ENCODE data around the gene ZNF22.

Gene ZNF22

DNA sequence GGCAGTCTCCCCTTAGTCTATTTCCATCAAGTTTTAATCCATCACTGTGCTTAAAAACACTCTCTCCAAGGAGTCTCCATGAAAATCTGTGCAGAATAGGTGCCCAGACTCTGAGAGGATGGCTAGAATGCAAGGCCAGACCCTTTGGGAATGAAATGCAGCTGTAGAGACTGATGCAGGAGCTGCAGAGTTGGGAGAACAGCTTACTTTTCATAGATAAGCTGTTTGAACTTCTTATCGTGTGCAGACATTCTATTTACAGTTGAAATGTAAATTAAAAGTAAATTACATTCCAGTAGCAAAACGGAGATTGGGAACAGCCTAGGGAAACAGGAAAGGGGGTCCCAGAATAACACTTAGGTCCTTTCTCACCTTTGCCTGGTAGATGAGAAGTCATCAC is 14.9 kb downstream of the ZNF22 start:
- DNase-seq (ENCODE audit: low read depth) = no peak

DNA sequence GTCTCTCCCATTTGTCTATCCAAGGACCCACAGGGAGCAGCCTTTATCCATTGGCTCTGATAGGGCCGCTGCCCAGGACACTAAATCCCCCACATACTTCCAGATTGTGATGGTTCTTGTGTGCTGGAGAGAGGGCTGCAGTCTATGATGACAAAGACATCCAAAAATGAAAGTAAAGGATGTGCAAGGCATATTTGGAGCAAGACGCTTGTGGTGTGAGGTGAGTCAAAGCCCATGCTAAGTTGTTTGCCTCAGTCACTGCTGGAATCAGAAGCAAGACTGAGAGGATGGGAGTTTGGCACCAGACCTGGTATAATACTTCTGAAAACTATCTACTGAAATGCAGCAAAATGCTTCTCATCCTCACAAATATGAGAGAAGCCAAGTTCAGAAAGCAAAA is 22.7 kb downstream of the ZNF22 start:
- no peak for DNase-seq (ENCODE audit: low read depth)

DNA sequence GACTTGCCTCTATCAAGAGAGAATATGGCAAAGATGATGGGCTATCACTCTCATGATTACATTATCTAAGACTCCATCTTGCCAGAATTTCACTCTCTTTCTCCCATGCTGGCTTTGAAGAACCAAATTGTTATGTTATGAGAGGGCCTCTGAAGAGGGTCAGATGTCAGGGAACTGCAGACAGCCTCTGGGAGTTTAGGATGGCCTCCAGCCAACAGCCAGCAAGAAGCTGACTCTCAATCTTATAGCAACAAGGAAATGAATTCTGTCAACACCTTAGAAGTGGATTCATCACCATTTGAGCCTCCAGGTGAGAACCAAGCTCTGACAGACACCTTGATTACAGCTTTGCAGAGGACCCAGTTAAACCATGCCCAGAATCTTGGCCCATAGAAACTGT is 33.6 kb downstream of the ZNF22 start:
- DNase-seq (ENCODE audit: low read depth) = no peak

DNA sequence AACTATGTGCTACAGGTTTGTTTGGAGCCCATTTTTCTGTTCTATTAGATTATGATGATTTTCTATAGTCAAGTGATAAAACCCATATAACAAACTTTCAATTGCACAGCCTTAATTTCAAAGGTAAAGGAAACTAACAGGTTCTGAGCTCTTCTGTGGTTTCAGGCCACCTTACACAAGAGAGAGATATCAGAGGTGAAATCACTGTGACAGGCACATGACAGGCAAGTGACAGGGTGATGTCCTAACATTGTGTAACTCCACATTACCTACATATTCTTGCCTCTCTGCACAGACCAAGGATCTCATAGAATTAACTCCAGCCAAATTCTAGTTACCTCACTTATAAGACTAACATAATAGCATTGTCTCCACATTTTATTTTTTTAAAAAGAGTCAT is 35.0 kb downstream of the ZNF22 start:
- DNase-seq (ENCODE audit: low read depth) = no peak

DNA sequence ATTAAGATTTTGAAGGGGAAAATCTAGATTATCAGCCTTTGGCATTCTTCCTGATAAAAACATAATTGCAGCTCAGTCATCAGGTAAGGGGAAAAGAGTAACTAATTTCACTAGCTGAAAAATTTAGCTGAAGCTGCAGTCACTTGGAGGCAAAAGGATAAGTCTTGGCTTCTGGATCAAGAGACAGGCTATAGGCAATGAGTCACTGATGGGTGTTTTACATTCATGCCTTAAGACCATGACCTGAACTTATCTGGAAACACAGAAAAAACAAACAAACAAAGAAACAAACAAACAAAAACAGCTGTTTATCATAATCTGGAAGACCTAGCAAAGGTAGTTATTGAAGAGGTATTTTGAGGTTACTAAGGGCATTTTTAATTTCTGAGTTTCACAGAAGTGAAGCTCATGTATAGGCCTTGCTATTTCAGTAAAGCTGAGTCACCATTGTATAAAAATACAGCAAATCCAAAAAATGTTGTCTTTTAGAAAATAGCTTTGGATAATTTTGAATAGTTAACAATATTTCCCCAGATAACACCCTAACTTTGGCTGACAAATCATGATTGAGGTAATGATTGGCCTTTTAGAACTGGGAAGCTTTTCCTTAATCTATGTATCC is 40.3 kb downstream of the ZNF22 start:
- no peak for DNase-seq (ENCODE audit: low read depth)

DNA sequence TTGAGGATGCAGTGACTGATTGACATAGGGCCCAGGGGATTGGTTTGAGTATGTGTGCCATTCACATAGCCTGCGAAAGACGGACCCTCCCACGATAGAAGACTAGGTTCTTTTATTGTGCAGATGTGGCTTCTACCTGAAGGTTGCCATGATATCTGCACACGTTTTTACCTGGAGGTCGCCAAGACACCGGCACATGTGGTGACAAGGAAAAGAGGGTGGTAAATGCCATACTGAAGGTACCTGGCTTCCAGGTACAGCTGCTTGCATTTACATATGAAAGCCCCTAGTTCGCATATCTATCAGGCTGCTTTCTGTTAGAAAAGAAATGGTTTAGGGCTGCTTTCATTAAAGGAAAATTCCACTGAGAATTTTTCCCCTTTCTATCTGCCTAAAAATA is 43.6 kb downstream of the ZNF22 start:
- DNase-seq (ENCODE audit: low read depth) = no peak

DNA sequence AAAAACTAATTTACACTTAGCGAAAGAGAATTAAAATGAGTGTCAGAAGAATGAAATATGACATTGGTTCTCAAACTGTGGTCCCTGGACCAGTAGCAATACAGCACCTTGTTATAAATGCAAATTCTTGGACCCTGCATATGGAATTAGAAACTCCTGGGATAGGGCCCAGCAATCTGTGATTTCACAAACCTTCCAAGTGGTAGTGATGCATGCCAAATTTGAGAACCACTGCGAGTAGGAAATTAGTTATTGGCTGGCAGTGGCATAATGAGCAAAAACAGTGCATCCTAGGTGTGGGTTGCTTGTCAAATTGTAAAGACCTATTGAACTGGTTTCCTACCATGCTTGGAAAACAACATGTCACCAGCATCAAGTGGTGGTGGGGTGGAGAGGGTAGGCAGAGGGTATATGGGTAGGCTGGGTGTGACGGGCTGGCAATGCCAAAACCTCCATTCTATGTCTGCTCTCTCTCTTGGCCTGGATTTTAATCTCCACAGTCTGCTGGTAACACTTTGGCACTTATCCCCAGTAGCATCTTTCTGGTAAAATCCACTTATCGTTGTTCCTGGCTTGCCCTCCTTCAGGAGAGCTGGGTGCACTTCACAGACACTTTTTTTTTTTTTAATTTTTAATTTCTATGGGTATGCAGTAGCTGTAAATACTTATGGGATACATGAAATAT is 50.0 kb downstream of the ZNF22 start:
- DNase-seq (ENCODE audit: low read depth) = no peak

DNA sequence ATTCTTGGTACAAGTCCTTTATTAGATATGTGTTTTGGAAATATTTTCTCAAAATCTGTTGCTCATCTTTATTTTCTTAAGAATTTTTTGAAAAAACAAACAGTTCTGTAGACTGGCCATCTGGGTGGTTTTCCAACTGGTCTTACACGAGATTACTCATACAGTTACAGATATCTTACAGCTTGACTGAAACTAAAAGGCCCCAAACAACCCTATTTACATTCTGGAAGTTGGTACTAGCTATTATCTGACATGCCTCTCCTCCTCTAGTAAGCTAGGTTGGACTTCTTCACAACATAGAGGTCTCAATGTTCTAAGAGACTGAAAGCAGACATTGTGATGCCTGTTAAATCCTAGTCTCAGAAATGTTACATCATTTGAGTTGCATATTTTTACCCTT is 52.0 kb downstream of the ZNF22 start:
- DNase-seq (ENCODE audit: low read depth) = no peak

DNA sequence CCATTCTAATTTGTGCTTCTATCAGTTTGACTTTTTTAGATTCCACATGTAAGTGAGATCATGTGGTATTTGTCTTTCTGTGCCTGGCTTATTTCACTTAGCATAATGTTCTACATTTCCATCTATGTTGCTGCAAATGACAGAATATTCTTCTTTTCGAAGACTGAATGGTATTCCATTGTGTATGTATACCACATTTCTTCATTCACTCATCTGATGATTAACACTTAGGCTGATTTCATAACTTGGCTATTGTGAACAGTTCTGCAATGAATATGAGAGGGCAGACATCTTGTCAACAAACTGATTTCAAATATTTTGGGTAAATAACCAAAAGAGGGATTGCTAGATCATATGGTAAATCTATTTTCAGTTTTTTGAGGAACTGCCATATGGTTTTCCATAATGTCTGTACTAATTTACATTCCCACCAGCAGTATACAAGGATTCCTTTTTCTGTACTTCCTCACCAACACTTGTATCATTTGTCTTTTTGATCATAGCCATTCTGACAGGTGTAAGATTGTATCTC is 52.9 kb downstream of the ZNF22 start:
- no peak for DNase-seq (ENCODE audit: low read depth)
